GM21515 (cell line): ENCODE results near the gene IPO7.

Experiments used
- ATAC-seq: cut with Tn5 transposase; IDR thresholded peaks from one replicate; pipeline ENCODE4 v1.9.1; 2021; ENCODE audit not compliant: unreplicated experiment

The IPO7 gene

GRCh38 chr11:9489080-9489765, 104.8 kb downstream of the IPO7 start:
- no peak for ATAC-seq

- no peak for ATAC-seq
These were observed 105.9 kb downstream of the IPO7 start for GRCh38 chr11:9490376-9490775.

- ATAC-seq, result no peak
These were observed 109.0 kb downstream of the IPO7 start for GRCh38 chr11:9493492-9493891.

GRCh38 chr11:9494316-9494715, 109.9 kb downstream of the IPO7 start:
- ATAC-seq, result no peak

DNA sequence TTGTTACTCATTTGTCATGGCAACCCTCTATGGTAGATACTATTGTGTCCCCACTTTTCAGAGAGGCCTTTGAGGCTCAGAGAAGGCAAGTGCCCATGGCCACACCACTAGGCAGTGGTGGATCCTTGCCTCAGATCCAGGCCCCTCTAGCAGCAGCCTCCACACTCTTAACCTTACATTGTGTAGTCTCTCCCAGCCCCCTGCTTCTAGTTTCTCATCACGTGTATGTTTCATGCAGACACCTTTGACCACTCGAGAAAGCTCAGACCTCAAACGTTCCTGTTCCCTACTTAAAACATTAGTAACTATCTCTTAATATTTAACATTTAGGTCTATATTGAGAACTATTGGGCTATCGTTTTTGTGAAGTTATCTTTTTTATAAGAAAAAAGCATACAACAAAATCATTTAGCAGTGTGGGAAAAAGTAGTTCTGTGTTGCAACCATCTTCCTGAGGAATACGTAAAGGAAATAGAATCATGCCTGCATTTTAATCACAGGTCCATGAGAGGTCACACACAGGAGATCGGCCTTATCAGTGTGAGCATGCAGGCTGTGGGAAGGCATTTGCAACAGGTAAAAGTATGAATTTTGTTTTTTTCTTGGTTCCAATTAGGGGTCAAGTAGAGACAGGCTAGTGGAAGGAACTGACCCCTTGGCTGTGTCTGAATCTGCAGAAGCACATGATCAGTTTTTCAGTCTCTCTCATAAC, 111.5 kb downstream of the IPO7 start:
- no peak for ATAC-seq
